ENCODE measurements around the gene GCAT. TPM values are rescaled to one million over a fixed set of nuclear protein-coding genes. Genes with fewer than 3 reads are reported as not detected.

GCAT gene
- total and polyA plus RNA-seq, 9 of the 15 experiments (the other 6 are each of a cell fraction or from before 2014, with no cell fraction given), result 1.9 to 69.9 (median 26.4) TPM

- TF ChIP-seq, protein P1, sequence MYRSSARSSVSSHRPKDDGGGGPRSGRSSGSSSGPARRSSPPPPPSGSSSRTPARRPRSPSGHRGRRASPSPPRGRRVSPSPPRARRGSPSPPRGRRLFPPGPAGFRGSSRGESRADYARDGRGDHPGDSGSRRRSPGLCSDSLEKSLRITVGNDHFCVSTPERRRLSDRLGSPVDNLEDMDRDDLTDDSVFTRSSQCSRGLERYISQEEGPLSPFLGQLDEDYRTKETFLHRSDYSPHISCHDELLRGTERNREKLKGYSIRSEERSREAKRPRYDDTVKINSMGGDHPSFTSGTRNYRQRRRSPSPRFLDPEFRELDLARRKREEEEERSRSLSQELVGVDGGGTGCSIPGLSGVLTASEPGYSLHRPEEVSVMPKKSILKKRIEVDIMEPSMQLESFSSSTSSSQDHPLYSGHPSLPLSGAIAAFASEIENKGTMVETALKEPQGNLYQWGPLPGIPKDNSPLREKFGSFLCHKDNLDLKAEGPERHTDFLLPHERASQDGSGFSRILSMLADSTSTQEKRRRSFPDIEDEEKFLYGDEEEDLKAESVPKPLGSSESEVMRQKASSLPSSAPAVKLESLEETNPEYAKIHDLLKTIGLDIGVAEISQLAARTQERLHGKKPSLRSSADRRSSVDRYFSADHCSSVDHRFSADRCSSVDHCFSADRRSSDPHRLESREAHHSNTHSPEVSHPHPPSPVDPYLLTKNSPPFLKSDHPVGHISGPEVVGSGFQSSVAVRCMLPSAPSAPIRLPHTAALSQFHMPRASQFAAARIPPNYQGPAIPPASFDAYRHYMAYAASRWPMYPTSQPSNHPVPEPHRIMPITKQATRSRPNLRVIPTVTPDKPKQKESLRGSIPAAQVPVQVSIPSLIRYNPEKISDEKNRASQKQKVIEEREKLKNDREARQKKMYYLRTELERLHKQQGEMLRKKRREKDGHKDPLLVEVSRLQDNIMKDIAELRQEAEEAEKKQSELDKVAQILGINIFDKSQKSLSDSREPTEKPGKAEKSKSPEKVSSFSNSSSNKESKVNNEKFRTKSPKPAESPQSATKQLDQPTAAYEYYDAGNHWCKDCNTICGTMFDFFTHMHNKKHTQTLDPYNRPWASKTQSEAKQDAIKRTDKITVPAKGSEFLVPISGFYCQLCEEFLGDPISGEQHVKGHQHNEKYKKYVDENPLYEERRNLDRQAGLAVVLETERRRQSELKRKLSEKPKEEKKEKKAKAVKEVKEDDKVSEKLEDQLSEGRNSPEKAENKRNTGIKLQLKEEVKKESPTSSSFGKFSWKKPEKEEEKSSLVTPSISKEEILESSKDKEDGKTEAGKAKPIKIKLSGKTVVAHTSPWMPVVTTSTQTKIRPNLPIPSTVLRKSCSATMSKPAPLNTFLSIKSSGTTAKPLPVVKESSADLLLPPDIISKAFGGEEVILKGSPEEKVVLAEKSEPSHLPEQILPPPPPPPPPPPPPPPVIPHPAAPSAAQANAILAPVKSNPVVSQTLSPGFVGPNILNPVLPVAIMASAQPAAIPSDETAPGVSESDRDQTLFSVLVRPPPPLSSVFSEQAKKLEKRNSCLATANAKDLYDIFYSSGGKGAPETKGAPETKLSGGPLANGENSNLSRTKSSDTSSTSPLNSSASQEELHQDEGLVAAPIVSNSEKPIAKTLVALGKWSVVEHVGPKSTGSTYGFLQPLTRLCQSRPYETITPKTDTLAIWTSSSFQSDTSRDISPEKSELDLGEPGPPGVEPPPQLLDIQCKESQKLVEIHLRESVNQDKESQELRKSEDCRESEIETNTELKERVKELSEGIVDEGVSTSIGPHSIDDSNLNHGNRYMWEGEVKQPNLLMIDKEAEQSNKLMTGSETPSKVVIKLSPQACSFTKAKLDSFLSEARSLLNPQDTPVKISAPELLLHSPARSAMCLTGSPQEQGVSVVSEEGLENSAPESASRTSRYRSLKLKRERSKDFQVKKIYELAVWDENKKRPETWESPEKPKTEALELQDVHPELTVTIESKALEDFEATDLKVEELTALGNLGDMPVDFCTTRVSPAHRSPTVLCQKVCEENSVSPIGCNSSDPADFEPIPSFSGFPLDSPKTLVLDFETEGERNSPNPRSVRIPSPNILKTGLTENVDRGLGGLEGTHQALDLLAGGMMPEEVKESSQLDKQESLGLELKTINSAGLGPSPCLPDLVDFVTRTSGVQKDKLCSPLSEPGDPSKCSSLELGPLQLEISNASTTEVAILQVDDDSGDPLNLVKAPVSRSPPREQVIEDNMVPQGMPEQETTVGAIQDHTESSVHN (IDR thresholded peaks at IDR 0.05; ENCODE audit: borderline replicate concordance in 1 of 2, low read depth in 1 of 2), result peak in 1 of 2 experiments; percentile 68; a peak in 3 of 4 replicates
- TF ChIP-seq ATF7 (IDR thresholded peaks at IDR 0.05), result peak; percentile 98
- TF ChIP-seq KHSRP (IDR thresholded peaks at IDR 0.05), result 0 out of 2 replicates have a peak, but pooled peaks have one; percentile 52
- TF ChIP-seq ZNF830 (CRISPR knock-in tag; IDR thresholded peaks at IDR 0.05), result no peak
- TF ChIP-seq RNF2 (IDR thresholded peaks at IDR 0.05), result peak; percentile 94
- TF ChIP-seq, protein P2, sequence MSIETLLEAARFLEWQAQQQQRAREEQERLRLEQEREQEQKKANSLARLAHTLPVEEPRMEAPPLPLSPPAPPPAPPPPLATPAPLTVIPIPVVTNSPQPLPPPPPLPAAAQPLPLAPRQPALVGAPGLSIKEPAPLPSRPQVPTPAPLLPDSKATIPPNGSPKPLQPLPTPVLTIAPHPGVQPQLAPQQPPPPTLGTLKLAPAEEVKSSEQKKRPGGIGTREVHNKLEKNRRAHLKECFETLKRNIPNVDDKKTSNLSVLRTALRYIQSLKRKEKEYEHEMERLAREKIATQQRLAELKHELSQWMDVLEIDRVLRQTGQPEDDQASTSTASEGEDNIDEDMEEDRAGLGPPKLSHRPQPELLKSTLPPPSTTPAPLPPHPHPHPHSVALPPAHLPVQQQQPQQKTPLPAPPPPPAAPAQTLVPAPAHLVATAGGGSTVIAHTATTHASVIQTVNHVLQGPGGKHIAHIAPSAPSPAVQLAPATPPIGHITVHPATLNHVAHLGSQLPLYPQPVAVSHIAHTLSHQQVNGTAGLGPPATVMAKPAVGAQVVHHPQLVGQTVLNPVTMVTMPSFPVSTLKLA (conservative IDR thresholded peaks at IDR 0.05), result peak in 1 of 2 experiments; percentile 65; a peak in 1 of 4 replicates
- peak; percentile 81; the same call in 1 of the 2 replicates for TF ChIP-seq ZNF589 (CRISPR knock-in tag; IDR thresholded peaks at IDR 0.05; ENCODE audit: low read depth)
- peak; percentile 85 for TF ChIP-seq JUND (IDR thresholded peaks at IDR 0.05; ENCODE audit: borderline replicate concordance, low read depth, low read length)
- peak; percentile 31; the same call in 1 of the 3 replicates for TF ChIP-seq JUND (tag; IDR thresholded peaks at IDR 0.05; ENCODE audit: borderline replicate concordance, low read depth, low read length)
- no peak for TF ChIP-seq ZBTB8A (IDR thresholded peaks at IDR 0.05; ENCODE audit: partially characterized antibody)
- no peak for TF ChIP-seq SAFB (IDR thresholded peaks at IDR 0.05; ENCODE audit: borderline replicate concordance, low read depth, low read length)
- peak; percentile 43 for TF ChIP-seq DACH1 (IDR thresholded peaks at IDR 0.05; ENCODE audit: partially characterized antibody)
- no peak for TF ChIP-seq YY1 (IDR thresholded peaks at IDR 0.05; ENCODE audit: borderline replicate concordance in 1 of 3, control insufficient read depth in 1 of 3, extremely low read depth in 1 of 3, insufficient read depth in 3 of 3, insufficient read length in 1 of 3, insufficient replicate concordance in 2 of 3, low read depth in 1 of 3, low read length in 2 of 3)
- TF ChIP-seq SUPT5H (IDR thresholded peaks at IDR 0.05), result no peak
- no peak for TF ChIP-seq DNMT1 (IDR thresholded peaks at IDR 0.05)
These were observed 4.5 kb upstream of the GCAT start (continued) for GRCh38 chr22:37803195-37803638.
